ENCODE measurements around the gene GDI1.

GRCh38 chrX:154464806-154465365 lies 27.9 kb downstream of the GDI1 start:
- no peak for TF ChIP-seq POLR2A (IDR thresholded peaks at IDR 0.05; ENCODE audit: low read length)
- TF ChIP-seq GATA1 (IDR thresholded peaks at IDR 0.05; ENCODE audit: low read depth, low read length): no peak
